WTC11 (cell line): ENCODE data around the gene PRTFDC1.

Experiments
- ATF3 ChIP-seq: sonication (generic); formaldehyde crosslinking; conservative IDR thresholded peaks from 2 replicates; pipeline ENCODE4 v1.8.1; 2022; ENCODE audit warnings: mild to moderate bottlenecking, missing genetic modification reagents
- CTCF ChIP-seq: fragments of 200-600 bp; IDR thresholded peaks from 2 replicates; pipeline ENCODE4 v1.8.0; 2022; ENCODE audit warnings: antibody characterized with exemption
- E2F1 ChIP-seq: sonication (generic); formaldehyde crosslinking; IDR thresholded peaks from 2 replicates; pipeline ENCODE4 v1.8.0; 2022; ENCODE audit warnings: mild to moderate bottlenecking, missing genetic modification reagents
- ETV6 ChIP-seq: sonication (generic); formaldehyde crosslinking; IDR thresholded peaks from 2 replicates; pipeline ENCODE4 v1.8.1; 2022; ENCODE audit warnings: mild to moderate bottlenecking, missing genetic modification reagents
- FOXJ3 ChIP-seq: sonication (generic); formaldehyde crosslinking; IDR thresholded peaks from 2 replicates; pipeline ENCODE4 v1.9.0; 2021; ENCODE audit warnings: missing genetic modification reagents, mild to moderate bottlenecking, borderline replicate concordance
- FOXP4 ChIP-seq: sonication (generic); formaldehyde crosslinking; IDR thresholded peaks from 2 replicates; pipeline ENCODE4 v1.8.0; 2022; ENCODE audit warnings: mild to moderate bottlenecking, missing genetic modification reagents
- MAX ChIP-seq: sonication (generic); formaldehyde crosslinking; IDR thresholded peaks from 2 replicates; pipeline ENCODE4 v1.8.0; 2022; ENCODE audit warnings: mild to moderate bottlenecking, missing genetic modification reagents
- NR1H2 ChIP-seq: sonication (generic); formaldehyde crosslinking; IDR thresholded peaks from 2 replicates; pipeline ENCODE4 v1.9.0; 2021; ENCODE audit warnings: mild to moderate bottlenecking, moderate library complexity, missing genetic modification reagents
- RELA ChIP-seq: sonication (generic); formaldehyde crosslinking; IDR thresholded peaks from 2 replicates; pipeline ENCODE4 v1.8.1; 2022; ENCODE audit warnings: missing genetic modification reagents, mild to moderate bottlenecking, borderline replicate concordance
- SMAD4 ChIP-seq: sonication (generic); formaldehyde crosslinking; IDR thresholded peaks from 2 replicates; pipeline ENCODE4 v1.8.0; 2022; ENCODE audit warnings: mild to moderate bottlenecking, missing genetic modification reagents
- USF2 ChIP-seq: sonication (generic); formaldehyde crosslinking; IDR thresholded peaks from 2 replicates; pipeline ENCODE4 v1.8.1; 2023; ENCODE audit warnings: mild to moderate bottlenecking, missing genetic modification reagents, moderate library complexity

- no peak for TF ChIP-seq SMAD4 (CRISPR knock-in tag)
- TF ChIP-seq CTCF, result no peak
- TF ChIP-seq ATF3, result no peak
- no peak for TF ChIP-seq ETV6 (CRISPR knock-in tag)
- TF ChIP-seq E2F1 (CRISPR knock-in tag), result no peak
- no peak for TF ChIP-seq FOXP4 (CRISPR knock-in tag)
- TF ChIP-seq MAX (CRISPR knock-in tag), result no peak
- no peak for TF ChIP-seq NR1H2 (CRISPR knock-in tag)
- TF ChIP-seq FOXJ3 (CRISPR knock-in tag), result no peak
- TF ChIP-seq RELA, result no peak
- TF ChIP-seq USF2, result no peak
Observed at GRCh38 chr10:24908793-24909423, 43.5 kb downstream of the PRTFDC1 start.
